ENCODE data around the gene NPS.

The NPS gene

GRCh38 chr10:127563718-127564553 is 14.8 kb downstream of the NPS start:
- FAIRE-seq = no peak

- no peak for FAIRE-seq
Measured at GRCh38 chr10:127564644-127565043, 15.5 kb downstream of the NPS start.

GRCh38 chr10:127565583-127565982 is 16.5 kb downstream of the NPS start:
- no peak for FAIRE-seq

GRCh38 chr10:127569210-127569609 is 20.1 kb downstream of the NPS start:
- no peak for FAIRE-seq

- FAIRE-seq = no peak
Measured at GRCh38 chr10:127570036-127570435, 20.9 kb downstream of the NPS start.

GRCh38 chr10:127571386-127571785 is 22.3 kb downstream of the NPS start:
- FAIRE-seq = no peak

- FAIRE-seq = no peak
Measured at GRCh38 chr10:127576051-127576450, 26.9 kb downstream of the NPS start.

GRCh38 chr10:127576740-127577161 is 27.6 kb downstream of the NPS start:
- no peak for FAIRE-seq

GRCh38 chr10:127577376-127578258 is 28.5 kb downstream of the NPS start:
- no peak for FAIRE-seq

- no peak for FAIRE-seq
Measured at GRCh38 chr10:127578259-127578960, 29.3 kb downstream of the NPS start.

GRCh38 chr10:127578961-127579305 is 29.8 kb downstream of the NPS start:
- FAIRE-seq = no peak

GRCh38 chr10:127579640-127580039 is 30.5 kb downstream of the NPS start:
- no peak for FAIRE-seq

GRCh38 chr10:127580822-127581221 is 31.7 kb downstream of the NPS start:
- FAIRE-seq = no peak

- no peak for FAIRE-seq
Measured at GRCh38 chr10:127585519-127586023, 36.5 kb downstream of the NPS start.

- no peak for FAIRE-seq
Measured at GRCh38 chr10:127587668-127588365, 38.7 kb downstream of the NPS start.

GRCh38 chr10:127592586-127592985 is 43.5 kb downstream of the NPS start:
- no peak for FAIRE-seq

GRCh38 chr10:127600479-127600878 is 51.4 kb downstream of the NPS start:
- no peak for FAIRE-seq
